GM18499 (cell line): ENCODE data around the gene FFAR4.
"Not testable (repeated sequence)": the region's sequence is repeated elsewhere in the genome, so short reads cannot be mapped to it uniquely, and the experiment has no call there.

Source experiments
- ATAC-seq: cut with Tn5 transposase; IDR thresholded peaks from one replicate; pipeline ENCODE4 v1.9.1; 2021; ENCODE audit warnings: moderate number of reproducible peaks; ENCODE audit not compliant: insufficient read depth, unreplicated experiment

FFAR4 gene

GRCh38 chr10:93566435-93567276 is at the start of gene FFAR4:
TSS of gene FFAR4 (plus strand) at chr10:93566665. CDS start at chr10:93566721, 56 bp downstream.
- no peak for ATAC-seq

- ATAC-seq = no peak
Observed at GRCh38 chr10:93518531-93518930, 47.9 kb upstream of the FFAR4 start.

- no peak for ATAC-seq
Observed at GRCh38 chr10:93535293-93535692, 31.2 kb upstream of the FFAR4 start.

- not testable (repeated sequence) for ATAC-seq
Observed at GRCh38 chr10:93540871-93541270, 25.6 kb upstream of the FFAR4 start.

GRCh38 chr10:93541402-93542357 is 24.8 kb upstream of the FFAR4 start:
- no peak for ATAC-seq

- no peak for ATAC-seq
Observed at GRCh38 chr10:93542358-93542791, 24.1 kb upstream of the FFAR4 start.

GRCh38 chr10:93546995-93547394 is 19.5 kb upstream of the FFAR4 start:
- not testable (repeated sequence) for ATAC-seq

GRCh38 chr10:93547522-93547921 is 18.9 kb upstream of the FFAR4 start:
- no peak for ATAC-seq

- no peak for ATAC-seq
Observed at GRCh38 chr10:93548376-93549071, 17.9 kb upstream of the FFAR4 start.

GRCh38 chr10:93550606-93551005 is 15.9 kb upstream of the FFAR4 start:
- no peak for ATAC-seq

- ATAC-seq = no peak
Observed at GRCh38 chr10:93552780-93553179, 13.7 kb upstream of the FFAR4 start.

GRCh38 chr10:93553482-93554315 is 12.8 kb upstream of the FFAR4 start:
- no peak for ATAC-seq

- no peak for ATAC-seq
Observed at GRCh38 chr10:93554316-93554663, 12.2 kb upstream of the FFAR4 start.

- ATAC-seq = no peak
Observed at GRCh38 chr10:93554760-93555432, 11.6 kb upstream of the FFAR4 start.

- ATAC-seq = no peak
Observed at GRCh38 chr10:93559490-93559889, 7.0 kb upstream of the FFAR4 start.

GRCh38 chr10:93560541-93560940 is 5.9 kb upstream of the FFAR4 start:
- ATAC-seq = no peak

- ATAC-seq = no peak
Observed at GRCh38 chr10:93565446-93565845, 1.0 kb upstream of the FFAR4 start.

GRCh38 chr10:93567277-93568104 is 1.0 kb downstream of the FFAR4 start:
- no peak for ATAC-seq

GRCh38 chr10:93568105-93568390 is 1.6 kb downstream of the FFAR4 start:
- ATAC-seq = no peak
